Measurements from ENCODE around the gene GNAS-AS1. TPM values are rescaled to one million over a fixed set of nuclear protein-coding genes. Genes with fewer than 3 reads are reported as not detected.

GNAS-AS1 gene
- total and polyA plus RNA-seq, 3 experiments from 2014 or later: 0.55 to 0.68 TPM; not detected in 1

GRCh38 chr20:58890518-58891085, 39.9 kb upstream of the GNAS-AS1 start:
- Mint-ChIP-seq H3K4me1 (peaks cover 39 to 58% (median 45%) of the 10 kb centered on the region in 3 donors), H3K27ac (peak overlapping the region; percentile 94 to 99 (median 98)), H3K36me3 (peaks cover 0 to 20% (median 0%) of the 10 kb centered on the region in 3 donors), H3K27me3 (peaks cover 0 to 5% of the 10 kb centered on the region in 2 donors), H3K9me3 (peaks cover 0 to 5% (median 0%) of the 10 kb centered on the region in 5 donors), H3K4me3 (peak overlapping the region; percentile 94 to 98 (median 97))
- CTCF ChIA-PET: interaction anchor here (1.0 kb wide), 1 partner anchor 91 kb away, joined by 3 read pairs; no protein-coding TSS in a partner anchor
- Histone ChIP-seq H3K36me3 (ENCODE audit: insufficient read depth, low read length) (no peaks in the 10 kb centered on the region), H3K4me3 (ENCODE audit: low read length) (peak overlapping the region; percentile 79), H3K27ac (ENCODE audit: low read depth, low read length) (peak overlapping the region; percentile 87), H3K27me3 (ENCODE audit: insufficient read depth, low read length, poor library complexity, severe bottlenecking) (no peaks in the 10 kb centered on the region), H3K9me3 (ENCODE audit: low read length) (no peaks in the 10 kb centered on the region), H3K4me1 (ENCODE audit: insufficient read depth, low read length) (peaks cover 36% of the 10 kb centered on the region)
- POLR2A ChIA-PET: interaction anchor here (1.0 to 2.0 kb wide), 6 partner anchors 17 to 502 kb away, joined by 3 to 23 read pairs (median 10); partner anchors contain the start of genes ATP5F1E, NELFCD and VAPB
- DNase-seq: peak; percentile 60 to 85 (median 75)

GRCh38 chr20:58889798-58890517, 39.3 kb upstream of the GNAS-AS1 start:
- peak overlapping the region; percentile 94 to 98 (median 97) for H3K4me3 Mint-ChIP-seq
- DNase-seq: peak; percentile 11 to 52 (median 30)
- H3K9me3 ChIP-seq (ENCODE audit: low read length): no peaks in the 10 kb centered on the region
- peaks cover 0 to 14% (median 0%) of the 10 kb centered on the region in 3 donors for H3K36me3 Mint-ChIP-seq
- H3K9me3 Mint-ChIP-seq: peaks cover 0 to 5% (median 0%) of the 10 kb centered on the region in 5 donors
- peaks cover 33 to 57% (median 38%) of the 10 kb centered on the region in 3 donors for H3K4me1 Mint-ChIP-seq
- H3K4me1 ChIP-seq (ENCODE audit: insufficient read depth, low read length): peaks cover 31% of the 10 kb centered on the region
- H3K27ac ChIP-seq (ENCODE audit: low read depth, low read length): peak overlapping the region; percentile 87
- H3K27me3 Mint-ChIP-seq: peaks cover 0 to 5% of the 10 kb centered on the region in 2 donors
- ChIA-PET CTCF (interaction anchor here (0.9 kb wide), 1 partner anchor 91 kb away, joined by 3 read pairs; the partner anchor contains the start of gene NELFCD), POLR2A (interaction anchor here (1.3 to 2.0 kb wide), 7 partner anchors 17 to 364 kb away, joined by 4 to 23 read pairs (median 6); partner anchors contain the start of genes ATP5F1E and NELFCD)
- H3K4me3 ChIP-seq (ENCODE audit: low read length): peak overlapping the region; percentile 79
- H3K27ac Mint-ChIP-seq: peak overlapping the region; percentile 4 to 99 (median 98)
- H3K27me3 ChIP-seq (ENCODE audit: insufficient read depth, low read length, poor library complexity, severe bottlenecking): no peaks in the 10 kb centered on the region
- H3K36me3 ChIP-seq (ENCODE audit: insufficient read depth, low read length): no peaks in the 10 kb centered on the region

- DNase-seq: no peak
- peaks cover 25% of the 10 kb centered on the region for H3K4me1 ChIP-seq (ENCODE audit: insufficient read depth, low read length)
- Mint-ChIP-seq H3K9me3 (peaks cover 0 to 5% (median 0%) of the 10 kb centered on the region in 5 donors), H3K27ac (peak overlapping the region; percentile 71 to 94 (median 92)), H3K4me3 (peak overlapping the region; percentile 76 to 95 (median 89)), H3K4me1 (peaks cover 26 to 53% (median 32%) of the 10 kb centered on the region in 3 donors), H3K36me3 (peaks cover 0 to 14% (median 0%) of the 10 kb centered on the region in 3 donors), H3K27me3 (peaks cover 0 to 5% of the 10 kb centered on the region in 2 donors)
- H3K27me3 ChIP-seq (ENCODE audit: insufficient read depth, low read length, poor library complexity, severe bottlenecking): no peaks in the 10 kb centered on the region
- no peaks in the 10 kb centered on the region for H3K36me3 ChIP-seq (ENCODE audit: insufficient read depth, low read length)
- peak overlapping the region; percentile 87 for H3K27ac ChIP-seq (ENCODE audit: low read depth, low read length)
- peak overlapping the region; percentile 41 for H3K4me3 ChIP-seq (ENCODE audit: low read length)
- ChIA-PET POLR2A (interaction anchor here (1.0 to 2.0 kb wide), 10 partner anchors 18 to 364 kb away, joined by 4 to 23 read pairs (median 5); partner anchors contain the start of genes ATP5F1E, GNAS-AS1, NELFCD and PRELID3B), CTCF (interaction anchor here (0.9 kb wide), 1 partner anchor 92 kb away, joined by 3 read pairs; the partner anchor contains the start of gene NELFCD)
- H3K9me3 ChIP-seq (ENCODE audit: low read length): no peaks in the 10 kb centered on the region
Measured at GRCh38 chr20:58889334-58889760, 38.6 kb upstream of the GNAS-AS1 start.

GRCh38 chr20:58888521-58889333, 38.0 kb upstream of the GNAS-AS1 start:
- H3K36me3 ChIP-seq (ENCODE audit: insufficient read depth, low read length): no peaks in the 10 kb centered on the region
- peaks cover 0 to 5% of the 10 kb centered on the region in 2 donors for H3K27me3 Mint-ChIP-seq
- peak overlapping the region; percentile 24 to 95 (median 88) for H3K27ac Mint-ChIP-seq
- H3K27ac ChIP-seq (ENCODE audit: low read depth, low read length): peak overlapping the region; percentile 87
- ChIA-PET POLR2A (interaction anchor here (0.5 to 2.0 kb wide), 11 partner anchors 19 to 365 kb away, joined by 3 to 23 read pairs (median 4); partner anchors contain the start of genes ATP5F1E, GNAS-AS1, NELFCD and PRELID3B), CTCF (no interaction called here)
- peaks cover 20 to 47% (median 26%) of the 10 kb centered on the region in 3 donors for H3K4me1 Mint-ChIP-seq
- no peaks in the 10 kb centered on the region for H3K9me3 ChIP-seq (ENCODE audit: low read length)
- H3K4me3 ChIP-seq (ENCODE audit: low read length): peak overlapping the region; percentile 72
- H3K9me3 Mint-ChIP-seq: peaks cover 0 to 5% (median 0%) of the 10 kb centered on the region in 5 donors
- peaks cover 0 to 14% (median 0%) of the 10 kb centered on the region in 3 donors for H3K36me3 Mint-ChIP-seq
- DNase-seq: peak; percentile 73 to 91 (median 84)
- H3K4me3 Mint-ChIP-seq: peak overlapping the region; percentile 76 to 89 (median 82)
- H3K4me1 ChIP-seq (ENCODE audit: insufficient read depth, low read length): peaks cover 19% of the 10 kb centered on the region
- no peaks in the 10 kb centered on the region for H3K27me3 ChIP-seq (ENCODE audit: insufficient read depth, low read length, poor library complexity, severe bottlenecking)

GRCh38 chr20:58888103-58888502, 37.4 kb upstream of the GNAS-AS1 start:
- Mint-ChIP-seq H3K27ac (peak overlapping the region; percentile 75 to 95 (median 88)), H3K4me1 (peaks cover 15 to 41% (median 20%) of the 10 kb centered on the region in 3 donors), H3K4me3 (peak overlapping the region; percentile 76 to 89 (median 82)), H3K9me3 (peaks cover 0 to 5% (median 0%) of the 10 kb centered on the region in 5 donors), H3K27me3 (peaks cover 0 to 5% of the 10 kb centered on the region in 2 donors), H3K36me3 (peaks cover 0 to 12% (median 0%) of the 10 kb centered on the region in 3 donors)
- H3K9me3 ChIP-seq (ENCODE audit: low read length): no peaks in the 10 kb centered on the region
- H3K27ac ChIP-seq (ENCODE audit: low read depth, low read length): peak overlapping the region; percentile 76
- ChIA-PET CTCF (interaction anchor here (1.5 kb wide), 1 partner anchor 12 kb away, joined by 3 read pairs; no protein-coding TSS in a partner anchor), POLR2A (no interaction called here)
- H3K27me3 ChIP-seq (ENCODE audit: insufficient read depth, low read length, poor library complexity, severe bottlenecking): no peaks in the 10 kb centered on the region
- peak overlapping the region; percentile 72 for H3K4me3 ChIP-seq (ENCODE audit: low read length)
- DNase-seq: no peak
- H3K36me3 ChIP-seq (ENCODE audit: insufficient read depth, low read length): no peaks in the 10 kb centered on the region
- H3K4me1 ChIP-seq (ENCODE audit: insufficient read depth, low read length): peaks cover 12% of the 10 kb centered on the region

GRCh38 chr20:58886546-58886945, 35.8 kb upstream of the GNAS-AS1 start:
- peaks cover 8% of the 10 kb centered on the region for H3K4me1 ChIP-seq (ENCODE audit: insufficient read depth, low read length)
- H3K9me3 ChIP-seq (ENCODE audit: low read length): no peaks in the 10 kb centered on the region
- no peak for DNase-seq
- Mint-ChIP-seq H3K4me1 (peaks cover 9 to 33% (median 14%) of the 10 kb centered on the region in 3 donors), H3K9me3 (peaks cover 0 to 3% (median 0%) of the 10 kb centered on the region in 5 donors), H3K4me3 (peak overlapping the region in 2 of 7 donors; percentile 39 to 76), H3K27ac (peak overlapping the region in 2 of 8 donors; percentile 89 to 94), H3K27me3 (peaks cover 0 to 2% of the 10 kb centered on the region in 2 donors), H3K36me3 (peaks cover 0 to 5% (median 0%) of the 10 kb centered on the region in 3 donors)
- H3K27me3 ChIP-seq (ENCODE audit: insufficient read depth, low read length, poor library complexity, severe bottlenecking): no peaks in the 10 kb centered on the region
- ChIA-PET POLR2A (interaction anchor here (0.6 kb wide), 1 partner anchor 577 kb away, joined by 3 read pairs; no protein-coding TSS in a partner anchor), CTCF (no interaction called here)
- H3K36me3 ChIP-seq (ENCODE audit: insufficient read depth, low read length): no peaks in the 10 kb centered on the region
- no peak overlapping the region for H3K4me3 ChIP-seq (ENCODE audit: low read length)
- no peak overlapping the region for H3K27ac ChIP-seq (ENCODE audit: low read depth, low read length)

- H3K27me3 ChIP-seq (ENCODE audit: insufficient read depth, low read length, poor library complexity, severe bottlenecking): no peaks in the 10 kb centered on the region
- DNase-seq: no peak
- Mint-ChIP-seq H3K27ac (peak overlapping the region in 1 of 8 donors; percentile 24), H3K36me3 (peaks cover 0 to 3% (median 1%) of the 10 kb centered on the region in 3 donors), H3K4me1 (peaks cover 10 to 33% (median 14%) of the 10 kb centered on the region in 3 donors), H3K4me3 (no peak overlapping the region), H3K27me3 (peaks cover 0 to 3% of the 10 kb centered on the region in 2 donors), H3K9me3 (peaks cover 0 to 1% (median 0%) of the 10 kb centered on the region in 5 donors)
- H3K4me3 ChIP-seq (ENCODE audit: low read length): no peak overlapping the region
- H3K36me3 ChIP-seq (ENCODE audit: insufficient read depth, low read length): no peaks in the 10 kb centered on the region
- ChIA-PET POLR2A (no interaction called here), CTCF (interaction anchor here (1.2 to 1.9 kb wide), 2 partner anchors 15 to 158 kb away, joined by 3 to 4 read pairs; partner anchors contain the start of gene PRELID3B)
- H3K4me1 ChIP-seq (ENCODE audit: insufficient read depth, low read length): peaks cover 8% of the 10 kb centered on the region
- H3K9me3 ChIP-seq (ENCODE audit: low read length): no peaks in the 10 kb centered on the region
- H3K27ac ChIP-seq (ENCODE audit: low read depth, low read length): no peak overlapping the region
Measured at GRCh38 chr20:58884966-58885365, 34.3 kb upstream of the GNAS-AS1 start.
